Motor neuron (in vitro differentiated cells): Measurements from ENCODE around the gene ZNF410. TPM values are rescaled to one million over a fixed set of nuclear protein-coding genes. Genes with fewer than 3 reads are reported as not detected.
"Not testable (repeated sequence)": the region's sequence is repeated elsewhere in the genome, so short reads cannot be mapped to it uniquely, and the experiment has no call there.

Source experiments
- ATAC-seq, 8 experiments: fragments of 200-7000 bp; cut with Tn5 transposase; replicated peaks in 6 of 8; 2 replicates each; pipeline ENCODE4 v1.8.0; 2021; ENCODE audit warnings: mild to moderate bottlenecking in 8 of 8, moderate library complexity in 8 of 8
- H3K27ac ChIP-seq, 2 donors: fragments of 250-450 bp; sonication (Bioruptor Pico); 2 replicates each; pipeline ENCODE4 v1.9.0; 2021; ENCODE audit warnings: antibody characterized with exemption in 2 of 2, mild to moderate bottlenecking in 2 of 2, moderate library complexity in 1 of 2
- H3K4me1 ChIP-seq, 2 donors: fragments of 250-450 bp; sonication (Bioruptor Pico); replicated peaks in 1 of 2; 2 replicates each; pipeline ENCODE4 v1.6.1; 2021; ENCODE audit warnings: antibody characterized with exemption in 2 of 2, mild to moderate bottlenecking in 2 of 2, moderate library complexity in 1 of 2
- H3K4me3 ChIP-seq, 5 donors: fragments of 250-450 bp; sonication (Bioruptor Pico); 2 replicates each; pipeline ENCODE4 v1.9.0; 2021; ENCODE audit warnings: antibody characterized with exemption in 5 of 5, mild to moderate bottlenecking in 5 of 5, moderate library complexity in 4 of 5
- WGBS, 10 experiments: fragments of 450-650 bp; shearing (Covaris generic); methylation state at CpG; one replicate each; pipeline ENCODE4 v1.0.0; 2022; 5-methylcytosine and 5-hydroxymethylcytosine counted together
- in situ Hi-C, 9 experiments: fragments of 400-800 bp; cut with MboI; loops; one replicate each; pipeline ENCODE4 v1.15.0; 2021; ENCODE audit warnings: low sequenced_read_pairs in 9 of 9, low pct_unique_long_range_greater_than_20kb in 2 of 9; ENCODE audit not compliant: unreplicated experiment in 9 of 9
- total RNA-seq, 8 experiments: library from RNA; unstranded; fragments of 300-600 nt; gene quantifications; 2 replicates each; pipeline versions ENCODE4 v1.2.3 to v1.2.4, GENCODE V29; 2022

ZNF410 gene, protein sequence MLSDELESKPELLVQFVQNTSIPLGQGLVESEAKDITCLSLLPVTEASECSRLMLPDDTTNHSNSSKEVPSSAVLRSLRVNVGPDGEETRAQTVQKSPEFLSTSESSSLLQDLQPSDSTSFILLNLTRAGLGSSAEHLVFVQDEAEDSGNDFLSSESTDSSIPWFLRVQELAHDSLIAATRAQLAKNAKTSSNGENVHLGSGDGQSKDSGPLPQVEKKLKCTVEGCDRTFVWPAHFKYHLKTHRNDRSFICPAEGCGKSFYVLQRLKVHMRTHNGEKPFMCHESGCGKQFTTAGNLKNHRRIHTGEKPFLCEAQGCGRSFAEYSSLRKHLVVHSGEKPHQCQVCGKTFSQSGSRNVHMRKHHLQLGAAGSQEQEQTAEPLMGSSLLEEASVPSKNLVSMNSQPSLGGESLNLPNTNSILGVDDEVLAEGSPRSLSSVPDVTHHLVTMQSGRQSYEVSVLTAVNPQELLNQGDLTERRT
- 10 to 100 TPM; 32.8 to 63.6 (median 41.4) TPM for total RNA-seq

DNA sequence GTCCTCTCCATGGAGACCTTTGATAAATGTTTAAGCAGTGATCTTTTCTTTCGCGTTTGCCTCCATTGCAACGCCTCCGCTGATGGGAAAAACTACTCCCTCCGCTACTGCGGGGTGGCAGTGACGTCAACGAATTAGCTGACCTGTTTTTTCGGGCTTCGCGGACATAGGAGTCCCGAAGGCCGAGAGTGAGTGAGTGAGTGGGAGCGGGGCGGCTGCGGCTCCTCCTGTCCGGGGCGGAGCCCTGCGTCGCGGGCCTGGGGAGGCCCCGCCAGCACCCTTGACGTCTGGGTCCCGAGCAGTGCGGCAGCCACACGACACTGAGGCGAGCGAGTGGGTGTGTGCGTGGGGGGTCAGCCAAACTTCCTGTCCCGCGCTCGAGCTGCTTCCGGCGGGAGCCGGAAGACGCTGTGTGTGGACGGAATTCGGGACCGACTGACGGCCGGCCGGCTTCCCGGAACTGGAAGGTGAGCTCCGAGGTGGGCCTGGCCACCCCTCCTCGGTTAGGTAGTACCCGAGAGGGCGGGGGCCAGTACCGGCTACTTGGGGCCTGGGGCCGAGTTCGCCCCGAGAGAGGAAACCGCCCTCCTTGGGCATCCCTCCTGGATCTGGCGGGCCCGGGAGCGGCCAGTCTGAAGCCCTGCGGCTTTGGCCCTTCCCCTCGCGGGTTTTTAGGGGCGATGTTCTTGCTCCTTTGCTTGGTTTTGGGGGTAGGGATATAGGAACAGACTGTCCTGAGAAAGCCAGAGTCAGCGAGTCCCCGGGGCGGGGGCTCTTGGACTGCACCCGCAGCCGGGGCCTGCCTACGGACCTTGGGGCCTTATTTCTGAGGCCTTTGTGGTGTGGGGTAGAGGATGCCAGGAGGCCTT is at the start of gene ZNF410:
TSS of gene ZNF410 (plus strand) at position 411 of the 869 bp plus-strand sequence. CDS start 5,317 bp downstream, outside the sequence.
- Histone ChIP-seq H3K4me3 (peak within 1 kb of the TSS; percentile 56 to 92 (median 87)), H3K4me1 (peaks cover 14% of the 10 kb centered on the region in 2 donors), H3K27ac (peak within 1 kb of the TSS; percentile 55 to 90)
- WGBS, 10 experiments, result 0 to 6% (median 0%) methylated on average over 2 to 25 of the region's 65 CpGs; no CpG with 5 or more reads in 2 of the 10 experiments
- ATAC-seq, result peak; percentile 92 to 99 (median 98)
- in situ Hi-C loops, result no loop called here

DNA sequence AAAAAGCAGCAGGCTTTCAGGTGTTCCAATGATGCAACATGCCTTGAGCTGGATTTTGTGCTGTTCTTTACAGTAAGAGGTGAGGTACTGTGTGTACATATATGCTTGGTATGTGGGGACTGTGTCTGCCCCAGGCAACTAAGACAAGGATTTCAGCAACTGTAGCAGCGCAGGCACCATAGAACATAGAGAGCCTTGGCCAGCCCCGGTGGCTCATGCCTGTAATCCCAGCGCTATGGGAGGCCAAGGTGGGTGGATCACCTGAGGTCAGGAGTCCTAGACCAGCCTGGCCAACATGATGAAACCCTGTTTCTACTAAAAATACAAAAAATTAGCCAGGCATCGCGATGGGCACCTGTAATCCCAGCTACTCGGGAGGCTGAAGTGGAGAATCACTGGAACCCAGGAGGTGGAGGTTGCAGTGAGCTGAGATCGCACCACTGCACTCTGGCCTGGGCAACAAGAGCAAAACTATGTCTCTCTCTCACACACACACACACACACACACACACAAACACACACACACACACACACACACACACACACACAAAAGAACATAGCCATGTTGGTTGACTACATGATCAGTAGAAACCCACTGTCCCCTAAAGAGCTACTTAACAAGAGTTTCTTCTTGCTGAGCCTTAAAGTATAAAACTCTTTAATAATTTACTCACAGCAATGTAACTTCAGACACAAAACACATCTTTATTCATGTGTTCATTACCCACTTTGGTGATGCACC is 48.2 kb upstream of the ZNF410 start:
- 78 to 100% (median 98%) methylated on average over 3 to 4 of the region's 7 CpGs; no CpG with 5 or more reads in 6 of the 10 experiments for WGBS, 10 experiments
- in situ Hi-C loops, result not testable (repeated sequence)

DNA sequence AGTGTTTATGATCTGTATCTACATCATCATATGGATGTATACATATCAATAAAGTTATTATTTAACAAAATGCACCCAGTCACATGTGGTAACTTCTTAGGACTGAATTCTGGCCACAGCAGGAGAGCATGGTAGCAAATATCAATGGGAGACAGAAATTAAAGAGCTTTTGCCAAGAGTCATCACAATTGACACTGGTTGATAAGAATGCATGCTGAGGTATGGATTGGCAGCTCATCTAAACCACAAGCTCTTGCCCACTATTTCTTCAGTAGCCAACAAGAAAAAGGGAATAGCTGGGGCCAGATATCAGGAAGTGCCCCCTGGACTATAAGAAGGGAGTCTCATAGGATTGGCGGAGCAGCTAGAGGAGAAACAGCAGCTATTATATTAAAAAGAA is 44.5 kb upstream of the ZNF410 start:
- no peak for ATAC-seq
- 80 to 100% (median 100%) methylated on average over 1 of the region's 1 CpG; no CpG with 5 or more reads in 6 of the 10 experiments for WGBS, 10 experiments
- Histone ChIP-seq H3K4me1 (no peaks in the 10 kb centered on the region), H3K27ac (no peak overlapping the region), H3K4me3 (no peak overlapping the region)
- in situ Hi-C loops, result no loop called here

More for the DNA sequence above, 48.2 kb upstream of the ZNF410 start:
- H3K4me1 ChIP-seq, H3K4me3 ChIP-seq, H3K27ac ChIP-seq: not testable (repeated sequence)
- peak in 2 of 8 experiments; percentile 5 to 22 for ATAC-seq

DNA sequence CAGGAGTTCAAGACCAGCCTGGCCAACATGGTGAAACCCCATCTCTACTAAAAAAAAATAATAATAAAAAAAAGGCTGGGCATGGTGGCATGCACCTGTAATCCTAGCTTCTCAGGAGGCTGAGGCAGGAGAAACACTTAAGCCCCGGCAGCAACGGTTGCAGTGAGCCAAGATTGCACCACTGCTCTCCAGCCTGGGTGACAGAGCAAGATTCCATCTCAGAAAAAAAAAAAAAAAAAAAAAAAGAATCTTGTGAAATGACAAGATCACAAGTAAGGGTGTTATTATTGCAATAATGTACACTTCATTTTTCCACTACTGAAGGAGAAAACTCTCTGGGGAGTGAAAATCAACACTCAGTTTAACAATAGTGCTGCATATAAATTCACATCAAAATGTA is 43.8 kb upstream of the ZNF410 start:
- in situ Hi-C loops, result no loop called here
- WGBS, 10 experiments, result 24 to 100% (median 83%) methylated on average over 1 to 2 of the region's 2 CpGs; no CpG with 5 or more reads in 2 of the 10 experiments
- no peak overlapping the region for H3K4me3 ChIP-seq
- ATAC-seq, result no peak
- H3K27ac ChIP-seq, result no peak overlapping the region
- no peaks in the 10 kb centered on the region for H3K4me1 ChIP-seq

DNA sequence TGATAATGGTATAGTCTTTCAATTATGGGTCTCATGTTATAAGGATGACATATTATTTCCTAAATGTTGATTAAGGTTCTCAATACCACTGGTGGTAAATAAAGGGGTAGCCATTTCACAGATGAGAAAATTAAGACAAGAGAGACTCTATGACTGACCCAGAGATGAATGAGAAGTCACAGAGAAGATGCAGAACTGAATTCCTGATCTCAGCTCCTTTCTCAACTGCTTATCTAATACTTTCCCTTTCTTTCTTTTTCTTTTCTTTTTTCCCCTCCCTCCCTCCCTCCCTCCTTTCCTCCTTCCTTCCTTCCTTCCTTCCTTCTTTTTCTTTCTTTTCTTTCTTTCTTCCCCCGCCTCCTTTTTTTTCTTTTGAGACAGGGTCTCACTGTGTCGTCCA is 43.4 kb upstream of the ZNF410 start:
- Histone ChIP-seq H3K4me3 (no peak overlapping the region), H3K4me1 (no peaks in the 10 kb centered on the region), H3K27ac (no peak overlapping the region)
- in situ Hi-C loops, result no loop called here
- no peak for ATAC-seq
- WGBS, 10 experiments, result 76 to 100% methylated on average over 2 of the region's 2 CpGs; no CpG with 5 or more reads in 8 of the 10 experiments

DNA sequence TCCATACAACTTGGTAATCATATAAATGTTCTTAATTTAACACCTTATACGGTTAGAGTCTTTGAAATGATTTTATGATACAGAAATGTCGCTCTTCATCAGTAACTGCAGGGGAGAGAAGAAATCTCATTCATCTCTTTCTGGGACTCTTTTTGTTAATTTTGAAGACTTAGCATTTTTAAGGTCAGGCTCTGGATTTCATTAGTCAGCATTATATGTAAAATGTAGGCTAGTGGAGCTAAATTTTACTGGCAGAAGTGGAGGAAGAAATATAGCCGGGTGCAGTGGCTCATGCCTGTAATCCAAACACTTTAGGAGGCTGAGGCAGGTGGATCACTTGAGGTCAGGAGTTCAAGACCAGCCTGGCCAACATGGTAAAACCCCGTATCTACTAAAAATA is 39.7 kb upstream of the ZNF410 start:
- Histone ChIP-seq H3K4me1 (peaks cover 3 to 5% of the 10 kb centered on the region in 2 donors), H3K27ac (no peak overlapping the region), H3K4me3 (no peak overlapping the region)
- 40 to 100% (median 79%) methylated on average over 1 to 4 of the region's 4 CpGs for WGBS, 10 experiments
- in situ Hi-C loops, result no loop called here
- no peak for ATAC-seq

DNA sequence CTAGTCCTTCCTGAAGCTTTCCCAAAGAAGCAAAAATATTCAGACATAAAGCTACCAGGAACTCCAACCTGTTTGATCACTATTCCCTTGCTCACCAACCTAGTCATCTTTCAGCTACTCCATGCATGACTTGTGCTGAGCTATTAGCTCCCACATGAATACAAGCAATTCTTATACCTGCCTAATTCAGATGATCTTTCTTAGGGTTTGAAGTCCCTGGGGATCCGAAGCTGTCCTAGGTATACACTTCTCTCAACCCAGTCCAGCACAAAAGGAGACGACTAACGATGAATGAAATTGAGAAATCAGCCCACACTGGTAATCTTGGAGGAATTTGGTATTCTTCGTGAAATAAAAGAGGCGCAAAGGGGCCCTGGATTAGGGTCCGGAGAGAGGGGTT is 35.7 kb upstream of the ZNF410 start:
- Histone ChIP-seq H3K4me1 (peaks cover 11 to 13% of the 10 kb centered on the region in 2 donors), H3K4me3 (peak overlapping the region; percentile 47 to 63 (median 60)), H3K27ac (no peak overlapping the region)
- ATAC-seq, result no peak
- 13 to 100% (median 56%) methylated on average over 1 to 5 of the region's 6 CpGs; no CpG with 5 or more reads in 3 of the 10 experiments for WGBS, 10 experiments
- in situ Hi-C loops, result no loop called here

DNA sequence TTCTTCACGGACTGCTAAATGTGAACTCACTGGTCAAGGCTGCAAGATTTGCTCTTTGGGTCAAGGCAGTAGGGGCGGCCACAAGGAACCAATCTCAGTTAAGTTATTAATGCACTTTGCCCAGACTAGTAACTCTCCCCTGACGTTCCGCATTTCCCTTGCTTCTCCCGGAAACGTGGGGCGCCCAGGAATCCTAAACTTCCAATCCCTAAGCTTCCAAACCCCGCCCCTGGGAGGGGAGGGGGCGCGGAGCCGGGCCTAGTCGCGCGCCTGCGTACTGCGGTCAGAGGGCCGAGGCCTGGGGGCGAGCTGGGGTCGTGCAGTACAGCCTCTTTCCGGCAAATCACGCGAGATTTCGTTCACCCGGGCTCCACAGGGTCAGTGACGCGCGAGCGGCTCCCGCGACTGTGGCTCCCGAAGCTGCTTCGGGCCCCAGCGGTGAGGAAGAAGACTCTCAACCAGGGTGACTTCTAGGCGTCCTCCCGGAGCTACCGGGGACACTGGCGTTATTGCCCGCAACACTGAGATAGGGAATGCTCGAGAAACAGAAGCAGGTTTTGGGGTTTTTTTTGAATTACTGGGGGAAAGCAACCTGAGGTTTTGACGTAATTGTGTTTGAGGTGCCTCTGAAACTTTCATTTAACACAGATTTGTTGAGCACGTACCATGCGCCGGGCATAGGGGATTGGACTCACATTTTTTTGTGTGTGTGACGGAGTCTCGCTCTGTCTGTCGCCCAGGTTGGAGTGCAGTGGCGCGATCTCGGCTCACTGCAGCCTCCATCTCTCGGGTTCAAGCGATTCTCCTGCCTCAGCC is 34.9 kb upstream of the ZNF410 start, which contains the start of gene PTGR2:
TSS of gene PTGR2 (plus strand) at position 265 of the 816 bp plus-strand sequence. CDS start 7,032 bp downstream, outside the sequence.
- peak within 1 kb of the TSS; percentile 69 to 90 for H3K27ac ChIP-seq
- peak; percentile 77 to 98 (median 96) for ATAC-seq
- peak within 1 kb of the TSS; percentile 47 to 63 (median 60) for H3K4me3 ChIP-seq
- in situ Hi-C loops, result no loop called here
- H3K4me1 ChIP-seq, result peaks cover 11 to 13% of the 10 kb centered on the region in 2 donors
- 0 to 7% (median 0%) methylated on average over 1 to 30 of the region's 51 CpGs; no CpG with 5 or more reads in 1 of the 10 experiments for WGBS, 10 experiments

DNA sequence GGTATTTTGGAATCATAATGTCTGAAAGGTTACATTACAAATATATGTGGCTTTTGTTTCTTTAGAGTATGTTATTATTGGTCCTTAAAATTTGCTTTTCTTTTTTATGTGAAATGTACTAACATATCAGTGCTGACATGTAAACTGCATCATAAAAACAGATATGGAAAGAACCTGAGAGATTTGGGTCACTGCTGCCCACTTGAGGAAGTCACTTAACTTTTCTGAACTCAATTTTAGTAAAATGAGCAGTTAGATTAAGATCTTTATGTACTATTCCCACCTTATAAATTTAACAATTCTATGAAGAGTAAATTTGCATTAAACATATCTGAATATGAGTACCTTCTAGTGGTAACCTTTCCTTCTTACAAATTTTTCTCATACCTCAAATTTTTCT is 27.5 kb upstream of the ZNF410 start:
- Histone ChIP-seq H3K4me3 (no peak overlapping the region), H3K27ac (no peak overlapping the region), H3K4me1 (no peaks in the 10 kb centered on the region)
- ATAC-seq, result no peak
- in situ Hi-C loops, result no loop called here

DNA sequence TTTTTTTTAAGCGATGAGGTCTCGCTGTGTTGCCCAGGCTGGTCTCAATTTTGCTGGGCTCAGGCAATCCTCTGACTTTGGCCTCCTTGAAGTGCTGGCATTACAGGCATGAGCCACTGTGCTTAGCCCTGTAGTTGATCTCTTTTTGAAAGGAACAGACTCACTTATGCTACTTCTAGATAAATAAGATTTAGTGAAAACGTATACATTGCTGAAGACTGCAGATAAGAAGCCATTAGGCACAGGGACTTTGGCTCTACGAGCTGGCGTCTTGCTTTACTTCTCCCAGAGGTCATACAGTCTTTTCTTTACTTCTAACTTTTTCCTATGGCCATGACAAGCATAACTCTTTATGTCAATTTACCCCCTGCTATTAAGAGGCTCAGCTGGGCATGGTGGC is 25.6 kb upstream of the ZNF410 start:
- no peak overlapping the region for H3K27ac ChIP-seq
- WGBS, 10 experiments, result 80 to 100% (median 98%) methylated on average over 1 to 5 of the region's 5 CpGs; no CpG with 5 or more reads in 1 of the 10 experiments
- no peak overlapping the region for H3K4me3 ChIP-seq
- ATAC-seq, result no peak
- in situ Hi-C loops, result no loop called here
- H3K4me1 ChIP-seq, result no peaks in the 10 kb centered on the region

DNA sequence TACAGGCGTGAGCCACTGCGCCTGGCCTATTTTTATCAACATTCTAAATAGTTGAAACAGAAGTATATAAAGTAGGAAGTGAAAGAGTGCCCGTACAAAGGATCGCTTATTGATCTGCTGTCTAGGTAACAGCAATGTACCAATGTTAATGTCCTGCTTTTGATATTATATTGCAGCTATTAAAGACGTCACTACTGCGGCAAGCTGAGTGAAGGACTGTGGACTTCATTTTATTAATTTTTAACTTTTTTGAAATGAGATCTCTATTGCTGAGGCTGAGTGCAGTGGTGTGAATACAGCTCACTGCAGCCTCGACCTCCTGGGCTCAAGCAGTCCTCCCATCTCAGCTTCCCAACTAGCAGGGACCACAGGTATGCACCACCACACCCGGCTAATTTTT is 24.2 kb upstream of the ZNF410 start:
- Histone ChIP-seq H3K4me1 (no peaks in the 10 kb centered on the region), H3K27ac (no peak overlapping the region), H3K4me3 (no peak overlapping the region)
- ATAC-seq, result no peak
- 80 to 100% (median 82%) methylated on average over 1 to 8 of the region's 8 CpGs; no CpG with 5 or more reads in 3 of the 10 experiments for WGBS, 10 experiments
- in situ Hi-C loops, result no loop called here

DNA sequence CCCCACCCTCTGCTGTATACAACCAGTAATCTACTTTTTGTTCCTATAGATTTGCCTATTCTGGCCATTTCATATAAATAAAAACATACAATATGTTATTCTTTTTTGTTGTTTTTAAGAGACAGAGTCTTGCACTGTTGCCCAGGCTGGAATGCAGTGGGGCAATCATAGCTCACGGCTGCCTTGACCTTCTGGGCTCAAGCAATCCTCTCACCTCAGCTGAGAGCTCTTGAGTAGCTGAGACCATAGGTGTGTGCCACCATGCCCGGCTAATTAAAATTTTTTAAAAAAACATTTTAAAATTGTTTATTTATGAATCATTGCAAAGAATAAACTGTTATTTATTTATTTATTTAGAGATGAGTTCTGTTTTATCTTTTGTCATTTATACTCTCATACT is 23.4 kb upstream of the ZNF410 start:
- no peak overlapping the region for H3K4me3 ChIP-seq
- WGBS, 10 experiments, result 43 to 100% (median 97%) methylated on average over 1 to 2 of the region's 2 CpGs
- H3K27ac ChIP-seq, result no peak overlapping the region
- ATAC-seq, result no peak
- in situ Hi-C loops, result no loop called here
- no peaks in the 10 kb centered on the region for H3K4me1 ChIP-seq
